GM19099 (cell line): ENCODE measurements around the gene SLCO6A1.

Experiments used
- POLR2A ChIP-seq: IDR thresholded peaks from 3 replicates; pipeline ENCODE4 v1.6.1; 2011; ENCODE audit warnings: low read depth; ENCODE audit not compliant: insufficient read length; ENCODE audit errors: extremely low read depth

Gene SLCO6A1

GRCh38 chr5:102375272-102375671, 123.5 kb downstream of the SLCO6A1 start:
- no peak for TF ChIP-seq POLR2A

DNA sequence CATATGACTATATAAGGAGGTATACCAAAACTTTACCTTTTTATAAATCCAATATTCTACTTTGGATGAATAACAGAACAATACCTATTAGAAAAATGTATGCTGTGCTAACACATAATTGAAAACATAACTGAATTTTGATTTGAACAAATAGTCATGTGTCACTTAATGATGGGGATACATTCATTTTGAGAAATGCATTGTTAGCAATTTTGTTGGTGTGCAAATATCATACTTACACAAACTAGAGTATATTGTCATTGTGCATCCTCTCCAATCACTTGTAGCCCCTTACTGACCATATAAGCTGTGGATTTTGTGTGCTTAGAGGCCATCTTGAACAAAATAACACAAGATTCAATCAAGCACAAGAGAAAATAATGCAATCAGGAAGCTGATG, 130.4 kb downstream of the SLCO6A1 start:
- no peak for TF ChIP-seq POLR2A

GRCh38 chr5:102341681-102342288, 157.0 kb downstream of the SLCO6A1 start:
- TF ChIP-seq POLR2A, result no peak

DNA sequence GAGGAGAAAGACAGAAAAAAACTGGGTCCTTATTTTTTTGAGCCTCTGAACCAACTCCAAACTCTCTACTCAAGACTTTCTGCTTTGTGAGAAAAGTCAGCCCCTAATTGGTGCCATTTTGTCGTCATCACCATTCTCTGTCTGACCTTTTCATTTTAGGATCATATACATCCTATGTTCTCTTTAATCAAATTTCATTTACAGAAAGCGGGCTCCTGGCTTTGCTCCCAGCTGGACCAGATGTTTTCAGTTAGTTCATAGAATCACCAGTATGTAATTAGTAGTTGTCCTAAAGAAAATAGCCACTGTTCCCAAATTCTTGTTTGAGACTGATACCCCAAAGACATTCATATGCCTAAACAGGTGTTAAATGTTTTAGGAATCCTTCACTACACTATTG, 174.1 kb downstream of the SLCO6A1 start:
- TF ChIP-seq POLR2A, result no peak
